NCI-H2029 treated with DMSO at 0.1 percent for 48 hours (cell line): ENCODE measurements around the gene CTNNBIP1.
"Not testable (repeated sequence)": the region's sequence is repeated elsewhere in the genome, so short reads cannot be mapped to it uniquely, and the experiment has no call there.

Experiments
- DNase-seq: peaks from one replicate; lab custom pipeline; 2025; lab: John Stamatoyannopoulos, UW

The CTNNBIP1 gene, protein sequence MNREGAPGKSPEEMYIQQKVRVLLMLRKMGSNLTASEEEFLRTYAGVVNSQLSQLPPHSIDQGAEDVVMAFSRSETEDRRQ

DNA sequence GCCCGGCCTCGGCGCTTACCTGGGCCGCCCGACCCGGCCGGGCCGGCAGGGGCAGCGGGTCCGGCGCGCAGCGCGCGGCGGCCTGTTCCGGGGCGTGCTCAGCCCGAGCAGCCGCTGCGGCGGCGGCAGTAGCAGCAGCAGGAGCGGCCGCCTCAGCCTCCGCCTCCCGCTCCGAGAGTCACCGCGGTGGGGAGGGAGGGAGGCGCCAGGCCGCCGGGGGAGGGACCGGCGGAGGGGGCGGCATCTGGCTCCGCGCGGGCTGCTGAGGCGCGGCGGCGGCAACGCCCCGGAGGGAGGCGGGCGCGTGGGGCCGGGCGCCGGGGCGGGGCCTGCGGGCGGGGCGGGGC, at the start of gene CTNNBIP1:
TSS of gene CTNNBIP1 (minus strand) at position 194 of the 347 bp plus-strand sequence. CDS start 38,205 bp downstream, outside the sequence.
- DNase-seq: no peak

DNA sequence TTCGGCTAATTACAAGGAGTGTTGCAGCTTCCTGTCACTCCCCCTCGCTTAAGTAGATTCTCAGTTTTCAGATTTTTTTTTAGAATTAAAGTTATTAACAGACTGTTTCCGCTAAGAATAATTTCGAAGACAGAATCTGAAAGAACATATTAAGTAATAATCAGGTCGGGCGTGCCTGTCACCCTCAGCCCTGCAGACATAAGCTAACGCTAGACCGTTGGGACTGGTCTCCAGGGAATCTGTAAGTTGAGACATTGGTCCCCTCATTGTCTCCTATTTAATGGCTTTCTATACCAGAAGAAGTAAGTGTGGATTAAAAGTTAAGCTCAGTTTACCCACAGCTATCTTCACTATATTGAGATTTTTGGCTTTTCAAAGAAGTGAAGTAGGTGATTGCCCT, 47.7 kb upstream of the CTNNBIP1 start:
- no peak for DNase-seq

DNA sequence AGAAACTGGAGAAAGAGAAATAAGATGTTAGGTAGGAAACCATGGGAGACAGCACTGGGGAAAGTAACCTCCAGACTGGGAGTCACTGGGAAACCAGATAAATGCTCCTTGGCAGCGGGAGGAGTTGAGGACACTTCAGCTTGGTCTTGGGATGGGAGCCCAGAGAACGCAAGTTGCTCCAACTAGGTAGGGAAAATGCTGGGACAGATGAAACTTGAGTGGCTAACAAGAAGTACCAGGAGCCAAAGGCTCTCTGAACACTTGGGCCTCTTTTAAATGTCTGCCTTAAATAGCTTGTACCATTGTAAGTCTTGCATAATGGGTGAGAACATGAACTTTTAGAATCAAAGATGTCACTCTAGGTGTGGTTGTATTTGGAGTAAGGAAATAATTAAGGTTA, 36.2 kb upstream of the CTNNBIP1 start:
- DNase-seq: no peak

DNA sequence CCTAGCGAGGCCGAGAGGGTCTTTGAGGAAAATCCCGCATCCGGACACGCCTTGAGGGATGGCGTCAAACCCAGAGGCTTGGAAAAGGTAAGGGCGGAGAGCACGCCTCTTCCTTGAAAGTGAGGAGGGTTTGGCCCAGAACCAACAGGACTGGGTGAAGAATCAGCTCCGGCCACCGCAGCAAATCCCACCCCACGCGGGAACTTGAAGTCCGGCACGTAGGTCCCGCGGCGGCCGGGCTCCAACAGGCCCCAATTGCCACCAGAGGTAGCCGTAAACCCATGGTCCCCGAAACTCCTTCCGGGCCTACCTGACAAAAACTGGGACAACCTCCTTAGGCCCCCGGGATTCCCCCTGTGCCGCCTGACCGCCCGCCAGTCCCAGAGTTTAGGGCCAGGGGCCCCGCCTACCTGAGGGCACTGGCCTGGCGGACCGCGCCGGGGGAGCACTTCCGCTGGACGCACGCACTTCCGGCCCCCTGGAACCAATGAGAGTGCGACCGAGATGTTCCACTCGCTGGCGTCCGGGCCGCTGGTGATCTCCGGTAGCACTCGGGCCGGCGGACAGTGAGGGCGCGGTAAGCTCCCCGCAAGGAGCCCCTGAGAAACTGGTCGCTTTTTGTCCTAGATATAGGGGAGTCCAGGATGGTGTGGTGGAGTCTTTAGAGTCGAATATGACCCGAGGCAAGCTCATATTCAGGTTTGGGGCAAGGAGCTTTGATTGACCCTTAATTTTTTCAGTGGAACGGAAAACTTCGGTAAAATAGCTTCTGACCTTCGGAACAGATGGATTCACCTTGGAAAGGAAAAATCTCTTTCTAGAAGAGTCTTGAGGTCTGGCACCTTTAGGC, 33.1 kb upstream of the CTNNBIP1 start, which contains the start of the genes LZIC and NMNAT1:
TSS of gene LZIC (minus strand) at position 453 of the 850 bp plus-strand sequence. CDS start 6,772 bp downstream, outside the sequence.
TSS of gene NMNAT1 (plus strand) at position 537 of the 850 bp plus-strand sequence. CDS start 28,599 bp downstream, outside the sequence.
- DNase-seq: peak; percentile 72

DNA sequence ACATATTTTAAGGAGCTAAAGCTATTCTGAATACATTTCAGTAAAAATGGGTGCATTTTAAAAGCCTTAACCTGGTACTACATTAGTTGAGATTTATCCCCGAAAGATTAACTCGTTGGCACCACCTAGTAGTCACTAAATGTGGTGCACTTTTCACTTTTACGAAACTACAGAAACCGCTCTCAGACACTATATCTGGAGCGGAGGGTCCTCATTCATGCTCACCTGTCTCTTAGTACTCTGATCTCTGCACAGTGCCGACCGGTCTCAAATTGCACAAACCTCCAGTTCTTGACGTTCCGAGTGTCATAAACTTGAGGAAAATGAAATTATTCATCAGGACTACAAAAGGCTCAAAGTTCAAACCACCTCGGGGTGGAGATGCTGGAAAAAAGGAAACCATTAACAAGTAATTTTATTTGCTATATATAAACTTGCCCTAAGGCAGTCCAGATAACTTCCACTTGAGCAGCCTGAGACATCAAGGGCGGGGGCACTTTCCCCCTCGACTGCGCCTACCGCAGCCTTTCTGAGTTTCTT, 32.4 kb upstream of the CTNNBIP1 start:
- peak; percentile 15 for DNase-seq

DNA sequence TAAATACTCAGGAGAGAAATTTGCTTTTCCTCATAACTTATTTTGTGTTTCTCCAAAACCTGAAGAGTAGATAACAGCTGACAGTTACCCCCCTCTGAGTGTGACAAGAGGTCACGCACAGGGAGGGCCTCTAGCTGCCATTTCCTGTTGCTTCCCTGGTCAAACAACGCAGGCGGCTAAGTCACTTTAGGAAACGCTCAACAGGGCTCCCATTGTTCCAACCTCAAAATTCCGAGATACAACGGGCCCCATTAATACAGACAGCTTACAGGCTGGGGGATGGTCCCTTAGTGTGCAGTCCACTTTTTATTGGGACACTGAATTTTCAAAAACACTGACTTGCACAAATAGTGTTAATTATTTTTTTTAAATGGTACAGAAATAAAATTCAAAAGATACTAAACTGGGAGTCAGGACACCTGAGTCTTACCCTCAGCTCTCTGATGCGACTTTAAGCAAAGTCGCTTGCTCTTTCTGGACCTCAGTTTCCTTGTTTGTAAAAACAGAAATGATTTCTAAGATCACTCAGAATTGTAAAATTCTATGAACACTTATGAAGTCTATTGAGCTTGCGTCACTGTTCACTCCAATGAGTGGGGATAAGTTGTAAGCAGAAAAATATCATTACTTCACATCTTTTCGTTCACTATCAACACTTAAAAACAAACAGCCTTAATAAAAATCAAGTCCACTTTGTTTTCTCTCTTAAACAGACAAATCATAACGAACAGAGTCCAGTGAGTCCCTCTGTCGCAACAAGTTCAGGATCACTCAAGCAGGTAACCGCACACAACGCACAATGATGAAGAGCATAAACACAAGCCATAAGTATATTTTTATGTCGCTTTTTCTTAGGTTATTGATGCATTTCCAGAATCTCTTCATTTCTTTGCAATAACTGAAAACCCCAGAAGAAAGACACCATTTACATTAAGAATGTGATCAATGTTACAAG, 19.6 kb upstream of the CTNNBIP1 start:
- DNase-seq: no peak

DNA sequence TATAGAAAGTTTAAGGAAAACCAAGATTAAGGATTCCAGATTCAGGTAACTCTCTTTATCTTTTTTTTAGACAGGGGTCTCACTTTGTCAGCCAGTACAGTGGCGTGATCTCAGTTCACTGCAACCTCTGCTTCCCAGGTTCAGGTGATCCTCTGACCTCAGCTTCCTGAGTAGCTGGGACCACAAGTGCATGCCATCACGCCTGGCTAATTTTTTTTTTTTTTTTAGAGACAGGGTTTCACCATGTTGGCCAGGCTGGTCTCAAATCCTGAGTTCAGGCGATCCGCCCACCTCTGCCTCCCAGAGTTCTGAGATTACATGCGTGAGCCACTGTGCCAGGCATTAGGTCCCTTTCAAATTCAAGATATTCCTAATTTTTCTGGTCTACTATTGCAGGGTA, 17.2 kb upstream of the CTNNBIP1 start:
- no peak for DNase-seq

DNA sequence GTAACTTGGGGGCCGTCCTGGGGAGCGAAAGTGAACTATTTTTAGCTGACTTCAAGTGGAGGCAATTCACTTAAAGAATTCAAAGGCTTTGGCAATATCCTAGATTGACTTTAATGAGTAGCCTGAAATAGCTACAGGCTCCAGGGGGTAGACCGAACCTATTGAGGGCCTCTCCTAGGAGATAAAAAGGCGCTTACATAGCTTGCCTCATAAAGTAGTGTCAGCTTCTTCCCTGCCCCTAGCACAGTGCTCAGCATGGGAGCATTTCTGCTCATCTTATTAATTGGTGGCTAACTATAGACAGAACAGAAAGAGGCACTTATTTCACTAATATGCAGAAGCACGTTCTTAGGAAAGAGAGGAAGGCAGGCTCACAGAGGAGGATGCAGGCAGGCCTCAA, 12.3 kb upstream of the CTNNBIP1 start:
- no peak for DNase-seq

DNA sequence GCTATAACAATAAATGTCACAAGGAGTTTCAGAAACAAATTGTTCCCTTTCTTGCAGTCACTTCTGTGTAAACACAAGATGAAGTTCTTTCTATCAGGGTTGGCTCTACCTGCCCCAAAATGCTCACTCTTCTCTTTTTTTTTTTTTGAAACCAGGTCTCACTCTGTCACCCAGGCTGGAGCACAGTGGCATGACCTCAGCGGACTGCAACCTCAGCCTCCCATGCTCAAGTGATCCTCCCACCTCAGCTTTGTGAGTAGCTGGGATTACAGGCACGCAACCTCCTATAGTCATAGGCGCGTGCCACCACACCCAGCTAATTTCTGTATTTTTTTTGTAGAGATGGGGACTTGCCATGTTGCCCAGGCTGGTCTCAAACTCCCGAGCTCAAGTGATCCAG, 10.5 kb upstream of the CTNNBIP1 start:
- no peak for DNase-seq

DNA sequence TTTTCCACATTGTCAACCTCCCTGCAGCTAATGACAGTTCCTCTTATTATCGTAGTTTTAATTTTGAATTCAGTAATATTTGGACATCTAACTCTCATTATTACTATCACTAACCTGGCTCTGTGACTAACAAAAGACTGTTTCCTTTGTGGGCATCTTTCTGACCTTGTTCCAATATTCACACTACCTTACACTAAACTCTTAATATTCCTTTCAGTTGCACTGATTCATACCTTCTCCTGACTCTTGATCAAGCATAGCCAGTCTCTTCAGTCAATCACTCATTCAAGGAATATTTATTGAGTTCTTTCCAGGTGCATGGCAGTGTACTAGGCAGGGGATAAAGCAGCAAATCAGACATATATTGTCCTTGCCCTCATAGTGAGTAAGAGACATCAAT, 7.8 kb upstream of the CTNNBIP1 start:
- no peak for DNase-seq

DNA sequence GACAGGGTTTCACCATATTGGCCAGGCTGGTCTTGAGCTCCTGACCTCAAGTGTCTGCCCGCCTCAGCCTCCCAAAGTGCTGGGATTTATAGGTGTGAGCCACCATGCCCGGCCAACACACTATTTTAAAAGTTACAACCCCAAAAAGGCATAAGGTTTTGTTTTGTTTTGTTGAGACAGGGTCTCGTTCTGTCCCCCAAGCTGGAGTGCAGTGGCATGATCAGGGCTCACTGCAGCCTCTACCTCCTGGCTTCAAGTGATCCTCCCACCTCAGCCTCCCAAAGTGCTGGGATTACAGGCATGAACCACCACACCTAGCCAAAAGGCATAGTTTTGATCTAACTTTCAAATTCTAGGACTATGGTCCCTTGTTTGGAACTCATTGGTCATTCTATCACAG, 7.4 kb upstream of the CTNNBIP1 start:
- not testable (repeated sequence) for DNase-seq

DNA sequence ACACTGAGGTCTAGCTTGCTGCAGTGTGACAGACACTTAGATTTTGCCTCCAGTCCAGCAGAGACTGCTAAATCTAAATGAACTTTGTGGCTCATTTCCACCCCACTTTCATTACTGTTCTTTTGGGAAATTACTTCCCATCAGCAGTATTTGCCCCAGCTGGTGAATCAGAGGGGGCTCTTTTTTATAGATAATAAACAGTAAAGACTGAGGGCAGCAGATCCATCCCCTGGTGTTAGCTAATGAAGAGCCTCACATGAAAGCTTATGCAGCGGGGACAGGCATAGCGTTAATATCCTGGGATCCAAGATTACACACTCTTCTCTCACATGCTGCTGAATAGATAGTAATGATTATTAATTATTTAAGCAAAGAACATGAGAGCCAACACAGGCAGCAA, 6.4 kb upstream of the CTNNBIP1 start:
- no peak for DNase-seq

DNA sequence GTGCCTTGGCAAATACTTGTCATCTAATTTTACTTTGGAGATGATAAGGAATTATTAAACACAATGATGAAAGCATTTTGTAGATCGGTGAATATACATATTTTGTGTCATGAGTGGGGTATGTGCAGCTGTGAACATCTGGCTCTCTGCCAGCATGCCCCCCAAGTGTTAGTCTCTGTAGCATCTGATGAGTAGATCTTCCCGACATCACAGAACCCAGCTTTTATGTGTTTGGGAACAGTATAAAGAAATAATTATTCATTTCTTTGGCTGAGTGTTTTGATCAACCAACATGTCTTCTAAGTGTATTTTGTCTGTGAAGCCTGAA, 4.5 kb upstream of the CTNNBIP1 start:
- no peak for DNase-seq

DNA sequence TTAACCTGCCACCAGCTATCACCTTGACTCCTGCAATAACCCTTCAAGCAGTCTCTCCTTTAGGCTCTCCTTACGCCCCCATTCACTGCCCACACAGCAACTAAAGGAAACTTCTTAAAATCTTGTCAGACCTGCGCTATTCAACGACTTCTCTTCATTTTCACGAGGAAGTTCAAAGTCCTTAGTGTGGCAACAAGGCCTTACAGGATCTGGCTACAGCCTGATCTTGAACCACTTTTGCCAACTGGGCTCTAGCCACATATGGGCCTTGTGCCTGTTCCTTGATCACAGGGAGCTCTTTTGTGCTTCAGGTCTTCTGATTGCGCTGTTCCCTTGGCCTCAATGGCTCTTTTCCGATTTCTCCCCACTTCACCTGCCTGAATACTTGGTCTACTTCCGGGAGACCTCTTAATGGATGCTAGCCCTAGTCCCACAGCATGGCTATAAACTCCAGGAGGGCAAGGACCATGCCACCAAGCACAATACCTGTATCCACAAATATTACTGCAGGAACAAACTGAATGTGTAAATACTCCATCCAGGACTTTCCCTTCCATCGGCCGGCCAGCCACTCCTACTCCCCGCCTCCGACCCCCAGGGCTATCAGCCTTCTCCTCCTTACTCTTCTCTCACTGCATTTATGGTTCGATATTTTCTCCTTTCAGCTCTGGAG, 2.3 kb upstream of the CTNNBIP1 start:
- DNase-seq: no peak

DNA sequence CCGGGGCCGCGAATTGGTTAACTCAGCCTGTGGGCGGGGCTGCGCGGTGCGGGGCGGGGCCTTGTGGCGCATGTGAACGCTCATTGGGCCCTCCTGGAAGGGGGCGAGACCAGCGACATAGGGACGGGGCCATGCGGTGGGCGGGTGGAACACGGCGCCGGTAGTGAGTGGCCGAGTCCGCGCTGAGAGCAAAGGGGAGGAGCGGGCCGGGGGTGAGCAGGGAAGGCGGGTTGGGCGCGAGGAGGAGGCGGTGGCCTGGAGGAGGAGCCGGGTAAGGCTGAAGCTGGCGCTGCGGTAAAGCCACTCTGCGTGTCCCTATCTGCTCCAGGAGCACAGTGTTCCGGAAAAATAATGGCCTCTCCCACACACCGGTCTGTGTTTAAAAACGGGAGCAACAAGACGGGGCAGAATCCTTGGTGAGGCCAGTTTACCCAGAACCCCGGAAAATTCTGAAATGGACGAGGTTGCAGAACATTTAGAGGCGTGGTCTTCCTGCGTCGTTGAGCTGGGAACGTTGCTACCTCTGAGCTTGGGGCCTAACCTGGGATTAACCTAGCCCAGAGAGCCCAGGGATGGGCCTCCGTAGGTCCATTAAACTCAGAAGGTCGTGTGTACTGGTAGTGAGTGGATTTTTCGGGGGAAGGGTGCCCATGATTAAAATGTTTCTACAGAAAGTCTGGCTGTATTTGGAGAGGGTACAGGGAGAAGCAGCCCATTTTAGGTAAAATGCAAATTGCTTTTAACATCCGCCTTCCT, 532 bp upstream of the CTNNBIP1 start:
- peak; percentile 82 for DNase-seq

DNA sequence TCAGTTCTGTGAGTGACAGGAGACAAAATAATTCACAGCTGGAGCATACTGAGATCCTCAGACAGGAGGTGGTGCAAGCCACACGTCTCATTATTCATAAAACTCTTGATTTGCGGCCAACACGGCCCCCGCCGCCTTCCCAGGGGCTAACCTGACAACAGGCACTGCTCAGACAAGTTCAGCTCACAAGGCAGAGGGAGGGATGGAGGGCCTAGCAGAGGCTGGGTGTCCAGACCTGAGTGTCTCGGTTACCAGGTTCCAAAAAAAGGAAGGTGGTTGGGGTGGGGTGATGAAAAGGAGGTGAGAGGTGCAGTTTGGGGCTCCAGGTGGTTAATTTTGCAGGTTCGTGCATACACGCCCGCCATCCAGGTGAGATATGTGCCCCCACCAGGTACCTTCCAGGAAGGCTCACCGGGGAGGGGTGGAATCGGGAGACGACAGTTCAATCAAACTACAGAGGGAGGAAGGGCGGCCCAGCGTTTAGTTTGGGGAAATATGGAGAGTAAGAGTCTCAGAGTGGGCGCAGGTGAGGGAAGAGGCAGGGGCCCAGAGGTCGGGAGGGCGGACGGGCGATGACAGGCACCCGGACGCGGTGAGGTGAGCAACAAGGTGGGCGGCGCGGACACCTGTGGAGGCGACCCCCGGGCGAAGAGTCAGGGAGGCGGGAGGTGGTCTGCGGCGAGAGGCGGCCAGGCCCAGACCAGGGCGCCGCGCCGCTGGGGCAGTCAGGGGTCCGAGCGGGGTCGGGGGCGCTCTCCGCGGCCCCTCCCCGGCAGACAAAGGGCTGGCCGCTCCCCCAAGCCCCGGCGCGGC, 629 bp downstream of the CTNNBIP1 start:
- DNase-seq: no peak

DNA sequence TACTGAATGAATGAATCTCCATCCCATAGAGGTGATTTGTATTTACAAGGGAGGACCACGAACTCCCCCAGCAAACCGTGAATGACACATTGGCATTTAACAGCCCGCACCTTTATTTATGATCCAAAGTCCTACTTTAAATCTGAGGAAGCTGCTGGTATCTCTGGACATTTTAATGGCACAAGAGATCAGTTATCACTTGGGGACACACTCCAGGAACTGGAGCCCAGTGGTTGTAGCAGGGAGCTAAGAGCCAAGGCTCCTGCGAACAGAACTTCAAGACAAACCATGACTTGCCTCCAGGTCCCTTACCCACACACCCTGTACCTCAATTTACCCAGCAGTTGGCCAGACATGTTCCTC, 1.2 kb downstream of the CTNNBIP1 start:
- DNase-seq: no peak

DNA sequence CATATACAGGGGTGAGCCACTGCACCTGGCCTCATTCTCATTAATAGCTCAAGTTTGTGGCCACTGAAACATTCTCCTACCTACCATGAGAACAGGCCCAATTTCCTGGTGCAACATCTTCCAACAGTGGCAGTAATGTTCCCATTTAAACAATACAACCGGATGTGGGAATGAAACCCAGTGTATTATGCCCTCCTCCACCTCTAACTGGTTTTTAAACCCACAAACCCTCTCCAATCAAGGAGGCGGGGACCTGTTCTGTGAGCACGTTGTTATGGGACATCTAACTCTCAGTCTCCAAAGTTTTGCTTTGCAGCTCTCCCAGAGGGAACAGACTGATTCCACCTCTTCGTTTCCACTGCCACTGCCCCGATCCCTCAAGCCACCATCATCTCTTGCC, 2.6 kb downstream of the CTNNBIP1 start:
- DNase-seq: no peak

DNA sequence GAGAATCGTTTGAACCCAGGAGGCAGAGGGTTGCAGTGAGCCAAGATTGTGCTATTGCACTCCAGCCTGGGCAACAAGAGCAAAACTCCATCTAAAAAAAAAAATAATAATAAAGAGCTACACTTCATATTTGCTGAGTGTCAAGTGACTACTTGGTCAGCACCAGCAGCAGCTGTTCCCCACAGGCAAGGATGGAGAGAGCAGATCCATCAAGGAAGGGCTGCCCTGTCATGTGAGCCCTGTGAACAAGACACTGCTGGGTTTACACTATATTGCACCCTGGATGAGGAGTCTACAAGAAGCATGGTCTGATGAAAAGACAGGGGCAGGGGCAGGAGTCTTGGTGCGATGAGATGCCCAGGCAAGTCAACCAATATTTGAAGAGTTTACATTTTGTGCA, 3.6 kb downstream of the CTNNBIP1 start:
- no peak for DNase-seq

DNA sequence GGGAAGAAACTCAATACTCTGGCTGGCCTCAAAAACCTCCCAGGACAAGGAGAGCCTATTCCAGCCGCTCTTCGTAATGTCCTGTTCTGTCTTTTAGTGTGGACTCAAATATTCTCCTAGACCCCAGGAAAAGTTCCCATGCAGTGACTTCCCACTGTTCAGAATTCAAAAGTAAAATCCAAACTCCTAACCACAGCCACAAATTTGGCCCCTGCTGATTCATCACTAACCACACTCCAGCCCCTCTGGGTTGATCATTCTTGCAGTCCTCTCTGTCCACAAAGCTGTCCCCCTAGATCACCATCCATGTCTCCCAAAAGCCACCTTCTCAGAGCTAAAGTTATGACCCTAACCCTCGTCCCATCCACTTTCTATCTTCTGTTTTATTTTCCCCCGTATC, 5.1 kb downstream of the CTNNBIP1 start:
- no peak for DNase-seq
